Measurements from ENCODE around the gene BRF1.

DNA sequence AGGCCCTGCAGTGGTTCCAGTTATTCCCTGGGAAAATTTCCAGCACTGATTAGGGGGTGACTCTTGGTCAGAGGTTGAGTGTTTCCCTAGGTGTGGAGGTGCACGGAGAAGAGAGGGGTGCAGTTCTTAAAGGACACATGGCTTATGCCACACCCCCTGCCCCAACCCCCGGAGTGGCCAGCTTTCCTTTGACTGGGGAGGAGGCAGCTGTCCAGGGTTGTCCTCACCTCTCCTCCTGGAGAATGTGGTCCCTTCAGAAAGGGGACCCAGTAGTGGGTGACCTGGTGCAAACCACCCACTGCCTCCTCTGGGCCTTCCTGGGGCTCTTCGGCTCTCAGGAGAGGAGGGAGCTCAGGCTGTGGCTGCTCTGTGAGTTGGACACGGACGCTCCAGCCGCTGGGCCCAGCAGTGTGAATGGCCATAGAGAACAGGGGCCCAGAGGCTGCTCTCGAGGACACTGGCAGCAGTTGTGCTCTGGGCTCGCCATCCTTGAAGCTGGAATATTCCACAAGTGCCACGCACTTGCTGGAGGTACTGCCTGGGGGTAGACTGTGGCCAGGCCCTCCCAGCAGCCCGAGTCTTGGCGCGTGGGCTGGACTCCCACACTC lies 27.4 kb upstream of the BRF1 start:
- TF ChIP-seq CTCF (IDR thresholded peaks at IDR 0.05; ENCODE audit: control extremely low read depth in 1 of 3, insufficient read depth in 1 of 3, low read depth in 1 of 3, low read length in 3 of 3) (no peak), POLR2A (IDR thresholded peaks at IDR 0.05; ENCODE audit: control extremely low read depth in 1 of 2, low read depth in 2 of 2, low read length in 2 of 2) (no peak), POLR2AphosphoS5 (IDR thresholded peaks at IDR 0.05; ENCODE audit: low read depth, low read length) (no peak), JUN (IDR thresholded peaks at IDR 0.05; ENCODE audit: low read depth, low read length) (no peak), EP300 (IDR thresholded peaks at IDR 0.05; ENCODE audit: borderline replicate concordance in 1 of 2, low read depth in 2 of 2, low read length in 2 of 2) (no peak), SUZ12 (IDR thresholded peaks at IDR 0.05; ENCODE audit: low read length) (no peak), CHD1 (IDR thresholded peaks at IDR 0.05; ENCODE audit: low read depth, low read length) (no peak), JUND (IDR thresholded peaks at IDR 0.05; ENCODE audit: low read length) (no peak)
- TF ChIP-seq, protein P1, sequence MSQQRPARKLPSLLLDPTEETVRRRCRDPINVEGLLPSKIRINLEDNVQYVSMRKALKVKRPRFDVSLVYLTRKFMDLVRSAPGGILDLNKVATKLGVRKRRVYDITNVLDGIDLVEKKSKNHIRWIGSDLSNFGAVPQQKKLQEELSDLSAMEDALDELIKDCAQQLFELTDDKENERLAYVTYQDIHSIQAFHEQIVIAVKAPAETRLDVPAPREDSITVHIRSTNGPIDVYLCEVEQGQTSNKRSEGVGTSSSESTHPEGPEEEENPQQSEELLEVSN (IDR thresholded peaks at IDR 0.05): no peak
- TF ChIP-seq, protein P2, sequence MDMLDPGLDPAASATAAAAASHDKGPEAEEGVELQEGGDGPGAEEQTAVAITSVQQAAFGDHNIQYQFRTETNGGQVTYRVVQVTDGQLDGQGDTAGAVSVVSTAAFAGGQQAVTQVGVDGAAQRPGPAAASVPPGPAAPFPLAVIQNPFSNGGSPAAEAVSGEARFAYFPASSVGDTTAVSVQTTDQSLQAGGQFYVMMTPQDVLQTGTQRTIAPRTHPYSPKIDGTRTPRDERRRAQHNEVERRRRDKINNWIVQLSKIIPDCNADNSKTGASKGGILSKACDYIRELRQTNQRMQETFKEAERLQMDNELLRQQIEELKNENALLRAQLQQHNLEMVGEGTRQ (IDR thresholded peaks at IDR 0.05; ENCODE audit: low read length): no peak
